H9 (cell line): ENCODE measurements around the gene RHBDD3. TPM values are rescaled to one million over a fixed set of nuclear protein-coding genes. Genes with fewer than 3 reads are reported as not detected.

Experiments
- DNase-seq: peaks from one replicate; pipeline ENCODE4 v3.0.0-alpha.2; 2017
- H2AFZ ChIP-seq: one replicate; pipeline ENCODE4 v1.6.1; 2013; ENCODE audit warnings: mild to moderate bottlenecking, low read length, control low read depth, moderate library complexity
- H2AK5ac ChIP-seq: 2 replicates; pipeline ENCODE4 v1.6.1; 2013; ENCODE audit warnings: low read length, control low read depth, mixed read lengths; ENCODE audit not compliant: insufficient read length
- H2BK120ac ChIP-seq: one replicate; pipeline ENCODE4 v1.6.1; 2013; ENCODE audit warnings: low read depth, mild to moderate bottlenecking, low read length, control low read depth, inconsistent platforms; ENCODE audit not compliant: poor library complexity, severe bottlenecking
- H2BK12ac ChIP-seq: 2 replicates; pipeline ENCODE4 v1.6.1; 2013; ENCODE audit warnings: low read length, control low read depth, mixed read lengths, low read depth; ENCODE audit not compliant: insufficient read length
- H2BK15ac ChIP-seq: 2 replicates; pipeline ENCODE4 v1.6.1; 2013; ENCODE audit warnings: low read depth, low read length, control low read depth
- H2BK20ac ChIP-seq: one replicate; pipeline ENCODE4 v1.6.1; 2013; ENCODE audit warnings: low read depth, mild to moderate bottlenecking, low read length, control low read depth, inconsistent platforms; ENCODE audit not compliant: poor library complexity, severe bottlenecking
- H2BK5ac ChIP-seq: 2 replicates; pipeline ENCODE4 v1.6.1; 2013; ENCODE audit warnings: low read length, control low read depth, mixed read lengths; ENCODE audit not compliant: insufficient read length
- H3K14ac ChIP-seq: 2 replicates; pipeline ENCODE4 v1.6.1; 2013; ENCODE audit warnings: low read length, control low read depth; ENCODE audit not compliant: insufficient read depth
- H3K18ac ChIP-seq: 2 replicates; pipeline ENCODE4 v1.6.1; 2013; ENCODE audit warnings: low read depth, mild to moderate bottlenecking, mixed read lengths, low read length, control low read depth; ENCODE audit not compliant: insufficient read length
- H3K23ac ChIP-seq: 2 replicates; pipeline ENCODE4 v1.6.1; 2013; ENCODE audit warnings: low read length, control low read depth, mixed read lengths, low read depth; ENCODE audit not compliant: insufficient read length
- H3K23me2 ChIP-seq: 2 replicates; pipeline ENCODE4 v1.6.1; 2013; ENCODE audit warnings: low read depth, mild to moderate bottlenecking, mixed read lengths, low read length, control low read depth; ENCODE audit not compliant: insufficient read length, poor library complexity, severe bottlenecking
- H3K27ac ChIP-seq: 2 replicates; pipeline ENCODE4 v1.5.1; 2013; ENCODE audit warnings: low read length, control low read depth, mixed read lengths, low read depth; ENCODE audit not compliant: insufficient read length
- H3K27me3 ChIP-seq: 2 replicates; pipeline ENCODE4 v1.6.1; 2013; ENCODE audit warnings: low read length, control low read depth, inconsistent platforms; ENCODE audit not compliant: insufficient read depth
- H3K4ac ChIP-seq: 2 replicates; pipeline ENCODE4 v1.6.1; 2013; ENCODE audit warnings: low read depth, mild to moderate bottlenecking, control low read depth, inconsistent platforms, low read length, moderate library complexity
- H3K4me1 ChIP-seq: 2 replicates; pipeline ENCODE4 v1.6.1; 2013; ENCODE audit warnings: low read length, control low read depth, inconsistent platforms; ENCODE audit not compliant: insufficient read depth
- H3K4me2 ChIP-seq: 2 replicates; pipeline ENCODE4 v1.6.1; 2013; ENCODE audit warnings: low read length, control low read depth, mixed read lengths; ENCODE audit not compliant: insufficient read length, insufficient read depth
- H3K56ac ChIP-seq: 2 replicates; pipeline ENCODE4 v1.6.1; 2013; ENCODE audit warnings: low read depth, mild to moderate bottlenecking, mixed read lengths, low read length, control low read depth; ENCODE audit not compliant: insufficient read length
- H3K79me1 ChIP-seq: 2 replicates; pipeline ENCODE4 v1.6.1; 2013; ENCODE audit warnings: low read depth, mild to moderate bottlenecking, moderate library complexity, low read length, control low read depth, inconsistent platforms; ENCODE audit not compliant: insufficient read depth, poor library complexity, severe bottlenecking
- H3K79me2 ChIP-seq: 2 replicates; pipeline ENCODE4 v1.6.1; 2013; ENCODE audit warnings: low read length, control low read depth, inconsistent platforms; ENCODE audit not compliant: insufficient read depth
- H3K9ac ChIP-seq: 2 replicates; pipeline ENCODE4 v1.6.1; 2013; ENCODE audit warnings: low read length, control low read depth, mixed read lengths; ENCODE audit not compliant: insufficient read length; ENCODE audit errors: extremely low read depth
- H3K9me3 ChIP-seq: one replicate; pipeline ENCODE4 v1.6.1; 2013; ENCODE audit warnings: low read depth, low read length, inconsistent platforms; ENCODE audit not compliant: control insufficient read depth
- H3T11ph ChIP-seq: one replicate; pipeline ENCODE4 v1.6.1; 2013; ENCODE audit warnings: mild to moderate bottlenecking, low read length, control low read depth, inconsistent platforms
- H4K20me1 ChIP-seq: one replicate; pipeline ENCODE4 v1.6.1; 2013; ENCODE audit not compliant: control insufficient read depth, insufficient read length, insufficient read depth
- H4K5ac ChIP-seq: 2 replicates; pipeline ENCODE4 v1.6.1; 2013; ENCODE audit warnings: low read depth, mild to moderate bottlenecking, mixed read lengths, low read length, control low read depth; ENCODE audit not compliant: insufficient read length
- H4K8ac ChIP-seq: replicated peaks from 2 replicates; pipeline ENCODE4 v1.6.1; 2013; ENCODE audit warnings: low read length, control low read depth, mixed read lengths, low read depth; ENCODE audit not compliant: insufficient read length
- H4K91ac ChIP-seq: 2 replicates; pipeline ENCODE4 v1.6.1; 2013; ENCODE audit warnings: low read depth, mild to moderate bottlenecking, moderate library complexity, mixed read lengths, low read length, control low read depth; ENCODE audit not compliant: insufficient read length
- H3K27ac Mint-ChIP-seq, 3 experiments: 2 replicates in 2 of 3; 3 replicates in 1 of 3; pipeline ENCODE4 v1.8.0; 2020 to 2021; ENCODE audit warnings: mixed read lengths in 3 of 3, mild to moderate bottlenecking in 1 of 3, moderate library complexity in 1 of 3
- H3K27me3 Mint-ChIP-seq: 2 replicates; pipeline ENCODE4 v1.8.0; 2021; ENCODE audit warnings: low read depth, mild to moderate bottlenecking, moderate library complexity, mixed read lengths
- H3K36me3 Mint-ChIP-seq, 3 experiments: 2 replicates in 2 of 3; 3 replicates in 1 of 3; pipeline ENCODE4 v1.8.0; 2020 to 2021; ENCODE audit warnings: low read depth in 3 of 3, mixed read lengths in 3 of 3; ENCODE audit not compliant: insufficient read depth in 1 of 3
- H3K4me1 Mint-ChIP-seq, 2 experiments: 2 replicates each; pipeline ENCODE4 v1.8.0; 2020; ENCODE audit warnings: mixed read lengths in 2 of 2
- H3K4me3 Mint-ChIP-seq, 2 experiments: 2 replicates in 1 of 2; 3 replicates in 1 of 2; pipeline ENCODE4 v1.8.0; 2020 to 2021; ENCODE audit warnings: mild to moderate bottlenecking in 2 of 2, mixed read lengths in 2 of 2, moderate library complexity in 1 of 2
- H3K9me3 Mint-ChIP-seq, 2 experiments: 2 replicates in 1 of 2; 3 replicates in 1 of 2; pipeline ENCODE4 v1.8.0; 2020; ENCODE audit warnings: mild to moderate bottlenecking in 2 of 2, mixed read lengths in 2 of 2, moderate library complexity in 1 of 2
- CTCF ChIP-seq: fragments of 200-600 bp; sonication (generic); conservative IDR thresholded peaks from 3 replicates; pipeline ENCODE4 v1.8.0; 2021; ENCODE audit warnings: antibody characterized with exemption, mild to moderate bottlenecking
- WGBS: extraction: QIAGEN DNeasy Blood & Tissue Kit; methylation state at CpG from one replicate; pipeline ENCODE4 v1.1.7; 2013; ENCODE audit warnings: missing lambda C conversion rate, low lambda C conversion rate, mixed read lengths; ENCODE audit not compliant: insufficient read length; ENCODE audit errors: extremely low coverage; 5-methylcytosine and 5-hydroxymethylcytosine counted together
- total RNA-seq: library from RNA; stranded (reverse); gene quantifications from 2 replicates; pipeline ENCODE4 v1.2.1, GENCODE V29; 2021

RHBDD3 gene
- total RNA-seq, 1 experiment from 2014 or later, result 99.7 TPM

DNA sequence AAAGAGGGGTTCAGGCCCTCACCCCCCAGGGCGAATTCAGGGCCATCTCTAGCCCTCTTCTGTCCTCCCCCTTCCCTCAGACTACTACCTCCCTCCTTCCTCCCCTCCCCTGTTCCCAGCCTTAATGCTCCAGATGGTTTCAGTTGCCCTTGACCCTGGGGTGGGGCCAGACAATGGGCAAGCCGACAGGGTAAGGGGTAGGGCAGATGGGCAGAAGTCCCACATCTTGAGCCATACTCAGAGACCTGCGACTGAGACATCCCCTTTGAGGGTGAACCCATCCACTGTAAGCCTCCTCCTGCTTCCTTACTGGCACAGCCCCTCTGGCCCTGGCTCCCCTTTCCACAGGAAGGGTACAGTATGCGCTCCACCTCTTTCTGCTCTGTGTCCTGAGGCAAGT lies 1.9 kb downstream of the RHBDD3 start:
- TF ChIP-seq CTCF, result no peak
- H3K27me3 Mint-ChIP-seq, result no peaks in the 10 kb centered on the region
- Histone ChIP-seq H3K27ac (no peak overlapping the region), H2BK120ac (no peak overlapping the region), H3K4me1 (peaks cover 8% of the 10 kb centered on the region), H2BK5ac (no peak overlapping the region), H2BK12ac (no peak overlapping the region), H3K56ac (no peak overlapping the region), H4K20me1 (no peaks in the 10 kb centered on the region), H3K23ac (no peak overlapping the region), H4K5ac (no peak overlapping the region), H3K23me2 (peaks cover 23% of the 10 kb centered on the region), H3K4ac (no peak overlapping the region), H3K79me1 (no peaks in the 10 kb centered on the region), H3K14ac (no peak overlapping the region), H3K9me3 (no peaks in the 10 kb centered on the region), H3K9ac (no peak overlapping the region), H2AFZ (no peak overlapping the region), H4K8ac (no peak overlapping the region), H2AK5ac (no peak overlapping the region), H2BK15ac (no peak overlapping the region), H2BK20ac (no peak overlapping the region), H3K4me2 (peak overlapping the region; percentile 92), H4K91ac (no peak overlapping the region), H3K18ac (no peak overlapping the region), H3K79me2 (peaks cover 28% of the 10 kb centered on the region), H3K27me3 (no peaks in the 10 kb centered on the region), H3T11ph (no peak overlapping the region)
- peak overlapping the region; percentile 96 to 100 (median 98); a peak in 4 of 7 replicates for H3K27ac Mint-ChIP-seq
- H3K9me3 Mint-ChIP-seq, result peaks cover 0 to 4% of the 10 kb centered on the region in 2 experiments; a peak in 2 of 5 replicates
- H3K36me3 Mint-ChIP-seq, result peaks cover 32 to 56% (median 45%) of the 10 kb centered on the region in 3 experiments; a peak in 6 of 7 replicates
- DNase-seq, result no peak
- peak overlapping the region; percentile 92 to 93 for H3K4me3 Mint-ChIP-seq
- WGBS, result no CpG with 5 or more reads among the region's 4 CpGs
- H3K4me1 Mint-ChIP-seq, result peaks cover 25 to 33% of the 10 kb centered on the region in 2 experiments
